Sigmoid colon (tissue), 7 donors: ENCODE results near the gene CORO2B. TPM values are rescaled to one million over a fixed set of nuclear protein-coding genes. Genes with fewer than 3 reads are reported as not detected.

ENCODE experiments used
- DNase-seq: peaks from one replicate; pipeline ENCODE4 v3.0.0-alpha.2; 2019
- H3K27ac ChIP-seq, 4 donors: fragments of 200-600 bp; sonication (generic); one replicate each; pipeline ENCODE4 v1.5.1; 2016 to 2019; ENCODE audit warnings: mild to moderate bottlenecking in 1 of 4
- H3K27me3 ChIP-seq, 3 donors: fragments of 200-600 bp; sonication (generic); one replicate each; pipeline ENCODE4 v1.5.1; 2019; ENCODE audit warnings: mild to moderate bottlenecking in 1 of 3
- H3K36me3 ChIP-seq, 4 donors: fragments of 200-600 bp; sonication (generic); one replicate each; pipeline ENCODE4 v1.5.1; 2016 to 2019
- H3K4me1 ChIP-seq, 4 donors: fragments of 200-600 bp; sonication (generic); one replicate each; pipeline ENCODE4 v1.5.1; 2017 to 2019
- H3K4me3 ChIP-seq, 4 donors: fragments of 200-600 bp; sonication (generic); one replicate each; pipeline ENCODE4 v1.5.1; 2017 to 2019; ENCODE audit warnings: mild to moderate bottlenecking in 2 of 4, moderate library complexity in 1 of 4
- H3K9me3 ChIP-seq, 4 donors: fragments of 200-600 bp in 3 of 4; sonication (generic) in 3 of 4; one replicate each; pipeline versions ENCODE4 v1.5.1 to v1.6.1; 2013 to 2019
- EP300 ChIP-seq, 4 donors: sonication (generic); formaldehyde crosslinking; IDR thresholded peaks; one replicate each; pipeline ENCODE4 v1.6.1; 2017; ENCODE audit warnings: antibody characterized with exemption in 4 of 4
- POLR2A ChIP-seq, 2 donors: fragments of 450-650 bp; IDR thresholded peaks; one replicate each; pipeline ENCODE4 v1.6.1; 2016; ENCODE audit warnings: antibody characterized with exemption in 2 of 2, mild to moderate bottlenecking in 2 of 2, moderate library complexity in 2 of 2
- POLR2AphosphoS5 ChIP-seq, 4 donors: sonication (generic); formaldehyde crosslinking; IDR thresholded peaks; one replicate each; pipeline ENCODE4 v1.6.1; 2017; ENCODE audit warnings: antibody characterized with exemption in 4 of 4
- WGBS, 2 donors: extraction: QIAGEN DNeasy Blood & Tissue Kit; methylation state at CpG; one replicate each; pipeline ENCODE4 v1.1.7; 2013; 5-methylcytosine and 5-hydroxymethylcytosine counted together
- intact Hi-C: fragments of 100-400 bp; cut with DNase I; formaldehyde crosslinking; loops from one replicate; pipeline ENCODE4 v1.15.1; 2023
- polyA plus RNA-seq, 3 donors: library from polyadenylated mRNA; stranded (reverse); fragments of 200-250 nt; gene quantifications; one replicate each; pipeline ENCODE4 v1.2.3, GENCODE V29; 2013
- total RNA-seq, 4 donors: library from RNA; depleted of rRNA; stranded (reverse); fragments of >200 nt; gene quantifications; one replicate each; pipeline ENCODE4 v1.1.0, GENCODE V29; 2016
- TF ChIP-seq, protein P1 (sequence below), 4 experiments: fragments of 450-650 bp in 3 of 4; fragments of 200-600 bp in 1 of 4; IDR thresholded peaks; one replicate each; pipeline ENCODE4 v1.5.1; 2016 to 2019; ENCODE audit warnings: antibody characterized with exemption in 4 of 4, mild to moderate bottlenecking in 3 of 4, moderate library complexity in 2 of 4
- donor health status: healthy with polysubstance abuse.
- donor health status: Bipolar disorder and iron deficiency.
- donor health status: healthy.

The CORO2B gene
- total and polyA plus RNA-seq, 7 donors, result 0.46 to 3.9 (median 3.1) TPM

DNA sequence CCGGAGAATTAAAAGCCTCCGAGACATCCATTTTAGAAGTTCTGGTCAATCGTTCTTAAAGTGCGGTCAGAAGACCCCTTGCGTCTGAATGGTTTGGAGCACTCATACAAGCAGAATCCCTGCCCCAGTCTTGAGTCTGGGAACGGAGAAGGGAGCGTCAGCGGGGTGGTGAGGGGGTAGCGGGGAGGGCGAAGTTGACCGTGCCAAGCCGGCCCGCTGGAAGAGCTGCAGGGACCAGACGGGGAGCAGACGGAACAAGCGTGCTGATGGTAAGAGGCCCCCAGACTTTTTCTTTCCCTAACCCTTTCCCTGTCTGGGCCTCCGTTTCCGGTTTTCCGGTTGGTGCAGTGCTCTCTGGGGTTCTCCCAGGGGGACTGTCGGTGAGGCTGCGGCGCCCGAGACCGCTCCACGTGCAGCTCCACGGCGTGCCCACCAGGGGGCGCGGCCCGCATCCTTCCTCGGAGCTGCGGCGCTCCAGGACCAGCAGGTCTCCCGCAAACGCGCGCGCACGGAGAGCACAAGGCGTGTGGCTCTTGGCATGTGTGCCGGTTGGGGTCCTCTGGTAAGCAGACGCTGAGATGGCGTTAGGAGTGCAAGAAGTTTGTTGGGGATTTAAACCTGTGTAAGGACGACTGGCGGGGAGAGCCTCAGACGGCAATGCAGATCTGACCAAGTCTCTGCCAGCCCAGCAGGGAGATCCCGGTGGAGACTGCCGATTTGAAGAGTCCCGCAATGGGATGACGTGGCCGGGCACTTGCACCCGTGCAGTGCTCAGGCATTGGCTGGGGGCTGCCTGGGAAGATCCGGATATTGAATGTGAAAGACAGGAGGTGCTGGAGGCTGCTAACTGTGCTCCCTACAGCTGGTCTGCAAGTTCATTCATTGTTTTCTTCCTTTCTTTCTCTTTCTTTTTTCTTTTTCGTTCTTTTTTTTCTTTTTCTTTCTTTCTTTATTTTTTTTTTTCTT lies 19.2 kb upstream of the CORO2B start:
- DNase-seq, result peak; percentile 87
- H3K27ac ChIP-seq, result no peak overlapping the region

DNA sequence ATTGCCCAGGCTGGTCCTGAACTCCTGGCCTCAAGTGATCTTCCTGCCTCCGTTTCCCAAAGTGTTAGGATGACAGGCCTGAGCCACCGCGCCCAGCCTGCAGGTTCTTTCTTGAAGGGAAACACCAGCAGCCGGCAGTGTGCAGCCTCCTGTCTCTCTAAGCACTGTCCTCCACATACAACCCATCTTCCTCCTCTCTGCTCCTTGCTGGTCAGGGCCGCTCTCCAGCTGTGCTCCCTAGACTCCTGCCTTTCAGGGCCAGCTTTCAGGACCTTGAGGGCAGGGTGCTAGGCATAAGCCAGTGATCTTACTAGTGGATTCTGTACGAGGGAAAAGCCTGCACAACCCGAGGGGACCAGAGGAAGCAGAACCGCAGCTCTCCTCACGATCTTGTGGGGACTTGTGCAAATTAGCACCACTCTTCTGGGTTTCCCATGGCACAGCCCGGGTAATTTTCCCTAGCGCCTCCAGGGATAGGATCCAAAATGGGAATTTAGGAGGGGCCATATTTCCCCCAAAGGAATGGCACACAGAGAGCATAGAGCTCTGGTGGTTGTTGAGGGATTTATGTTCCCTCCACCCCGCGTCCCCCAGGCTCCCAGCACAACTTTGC lies 18.2 kb upstream of the CORO2B start:
- Histone ChIP-seq H3K4me3 (no peak overlapping the region), H3K9me3 (no peaks in the 10 kb centered on the region), H3K27me3 (peaks cover 0 to 40% (median 4%) of the 10 kb centered on the region in 3 donors), H3K27ac (no peak overlapping the region), H3K4me1 (peaks cover 0 to 13% (median 10%) of the 10 kb centered on the region in 4 donors), H3K36me3 (no peaks in the 10 kb centered on the region)
- peak; percentile 46 for DNase-seq
- TF ChIP-seq EP300 (IDR thresholded peaks at IDR 0.05) (no peak), POLR2A (IDR thresholded peaks at IDR 0.05) (no peak), POLR2AphosphoS5 (IDR thresholded peaks at IDR 0.05) (no peak)
- TF ChIP-seq, protein P1, sequence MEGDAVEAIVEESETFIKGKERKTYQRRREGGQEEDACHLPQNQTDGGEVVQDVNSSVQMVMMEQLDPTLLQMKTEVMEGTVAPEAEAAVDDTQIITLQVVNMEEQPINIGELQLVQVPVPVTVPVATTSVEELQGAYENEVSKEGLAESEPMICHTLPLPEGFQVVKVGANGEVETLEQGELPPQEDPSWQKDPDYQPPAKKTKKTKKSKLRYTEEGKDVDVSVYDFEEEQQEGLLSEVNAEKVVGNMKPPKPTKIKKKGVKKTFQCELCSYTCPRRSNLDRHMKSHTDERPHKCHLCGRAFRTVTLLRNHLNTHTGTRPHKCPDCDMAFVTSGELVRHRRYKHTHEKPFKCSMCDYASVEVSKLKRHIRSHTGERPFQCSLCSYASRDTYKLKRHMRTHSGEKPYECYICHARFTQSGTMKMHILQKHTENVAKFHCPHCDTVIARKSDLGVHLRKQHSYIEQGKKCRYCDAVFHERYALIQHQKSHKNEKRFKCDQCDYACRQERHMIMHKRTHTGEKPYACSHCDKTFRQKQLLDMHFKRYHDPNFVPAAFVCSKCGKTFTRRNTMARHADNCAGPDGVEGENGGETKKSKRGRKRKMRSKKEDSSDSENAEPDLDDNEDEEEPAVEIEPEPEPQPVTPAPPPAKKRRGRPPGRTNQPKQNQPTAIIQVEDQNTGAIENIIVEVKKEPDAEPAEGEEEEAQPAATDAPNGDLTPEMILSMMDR (IDR thresholded peaks at IDR 0.05), result no peak
- intact Hi-C loops, result no loop called here
- 78 to 88% methylated on average over 13 of the region's 13 CpGs for WGBS, 2 donors

More for the DNA sequence above, 19.2 kb upstream of the CORO2B start:
- Histone ChIP-seq H3K9me3 (no peaks in the 10 kb centered on the region), H3K4me3 (peak overlapping the region; percentile 9 to 48 (median 38)), H3K27me3 (peaks cover 0 to 43% (median 4%) of the 10 kb centered on the region in 3 donors), H3K36me3 (no peaks in the 10 kb centered on the region), H3K4me1 (peaks cover 0 to 13% (median 10%) of the 10 kb centered on the region in 4 donors)
- TF ChIP-seq POLR2A (IDR thresholded peaks at IDR 0.05), result no peak
- TF ChIP-seq, protein P1 (IDR thresholded peaks at IDR 0.05), result peak; percentile 87 to 97 (median 95)
- 1 to 3% methylated on average over 54 of the region's 54 CpGs for WGBS, 2 donors
- intact Hi-C loops, result loop anchor here (1.0 kb wide), 1 partner anchor 115 kb away; no protein-coding TSS in a partner anchor

DNA sequence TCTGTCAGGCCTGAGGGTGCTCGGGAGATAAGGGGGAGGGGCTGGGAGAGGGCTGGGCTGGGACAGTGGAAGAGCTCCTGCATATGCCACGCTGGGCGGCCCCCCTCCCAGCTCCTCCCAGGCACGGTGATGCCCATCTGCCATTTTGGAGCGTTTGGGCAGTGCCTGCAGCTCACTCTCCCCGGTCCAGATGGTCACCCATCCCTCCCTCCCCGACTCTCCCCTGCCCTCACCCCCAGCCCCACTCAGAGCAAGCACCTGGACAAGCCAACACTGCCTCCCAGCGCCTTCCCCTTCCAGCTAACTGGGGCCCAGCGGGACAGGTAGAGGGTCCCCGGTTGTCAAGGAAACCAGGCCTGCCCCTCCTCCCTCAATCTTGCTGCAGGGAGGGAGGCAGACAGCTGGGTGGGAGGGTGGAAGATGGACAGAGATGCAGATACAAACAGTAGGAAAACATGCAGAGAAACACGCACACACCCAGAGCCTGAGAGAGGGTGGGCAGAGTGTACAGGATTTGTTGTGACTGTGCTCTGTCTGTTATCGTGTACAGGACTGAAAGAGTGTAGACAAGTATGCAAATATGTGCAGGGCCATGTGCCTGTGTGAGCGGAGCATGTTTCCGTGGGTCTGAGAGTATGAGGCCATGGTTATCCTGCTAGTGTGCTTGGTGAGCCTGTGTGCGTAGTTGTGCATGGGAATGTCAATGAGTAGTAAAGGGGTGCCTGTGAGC lies 17.5 kb upstream of the CORO2B start:
- peak; percentile 56 for DNase-seq
- Histone ChIP-seq H3K27ac (no peak overlapping the region), H3K36me3 (no peaks in the 10 kb centered on the region), H3K9me3 (no peaks in the 10 kb centered on the region), H3K27me3 (peaks cover 0 to 40% (median 4%) of the 10 kb centered on the region in 3 donors), H3K4me1 (peaks cover 0 to 13% (median 10%) of the 10 kb centered on the region in 4 donors), H3K4me3 (no peak overlapping the region)
- WGBS, 2 donors, result 76 to 78% methylated on average over 15 of the region's 15 CpGs
- no peak for TF ChIP-seq EP300 (IDR thresholded peaks at IDR 0.05)
- intact Hi-C loops, result no loop called here

DNA sequence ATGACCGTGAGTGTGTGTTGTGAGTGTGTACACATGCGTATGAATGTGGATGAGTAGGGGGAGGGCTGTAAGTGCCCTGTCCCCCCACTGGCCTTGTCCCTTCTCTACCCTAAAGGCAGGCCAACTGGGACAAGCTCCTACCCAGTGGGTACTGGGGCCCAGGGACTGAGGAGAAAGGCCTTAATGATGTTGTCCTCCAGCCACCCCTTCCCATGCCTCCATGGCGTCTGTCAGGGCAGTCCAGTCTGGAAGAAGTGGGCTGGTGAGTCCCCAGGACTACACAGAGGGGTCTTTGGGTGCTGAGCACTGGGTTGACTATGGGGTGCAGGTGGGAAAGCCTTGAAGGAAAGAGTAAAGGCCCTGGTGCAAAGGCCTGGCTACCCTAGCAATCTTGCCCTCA lies 16.9 kb upstream of the CORO2B start:
- Histone ChIP-seq H3K4me1 (peaks cover 0 to 13% (median 10%) of the 10 kb centered on the region in 4 donors), H3K9me3 (no peaks in the 10 kb centered on the region), H3K27ac (no peak overlapping the region), H3K4me3 (no peak overlapping the region), H3K36me3 (no peaks in the 10 kb centered on the region), H3K27me3 (peaks cover 0 to 40% (median 4%) of the 10 kb centered on the region in 3 donors)
- TF ChIP-seq POLR2A (IDR thresholded peaks at IDR 0.05), result no peak
- TF ChIP-seq, protein P1 (IDR thresholded peaks at IDR 0.05), result no peak
- no peak for TF ChIP-seq POLR2AphosphoS5 (IDR thresholded peaks at IDR 0.05)
- TF ChIP-seq EP300 (IDR thresholded peaks at IDR 0.05), result no peak
- intact Hi-C loops, result no loop called here
- peak; percentile 42 for DNase-seq
- 75 to 77% methylated on average over 3 of the region's 3 CpGs for WGBS, 2 donors
